Activated T-cell treated with anti-CD3 and anti-CD28 coated beads for 1 hour (primary cell): ENCODE measurements around the gene COL25A1.
"Not testable (repeated sequence)": the region's sequence is repeated elsewhere in the genome, so short reads cannot be mapped to it uniquely, and the experiment has no call there.

Experiments
- DNase-seq: peaks from one replicate; pipeline ENCODE4 v3.0.0-alpha.2; 2020; ENCODE audit warnings: low read depth

COL25A1 gene

GRCh38 chr4:108954880-108955279 is 347.6 kb downstream of the COL25A1 start:
- DNase-seq = no peak

- no peak for DNase-seq
Measured at GRCh38 chr4:108953941-108954340, 348.5 kb downstream of the COL25A1 start.

- DNase-seq = no peak
Measured at GRCh38 chr4:108950158-108950915, 352.1 kb downstream of the COL25A1 start.

GRCh38 chr4:108947526-108947925 is 354.9 kb downstream of the COL25A1 start:
- DNase-seq = no peak

GRCh38 chr4:108946237-108946636 is 356.2 kb downstream of the COL25A1 start:
- DNase-seq = no peak

GRCh38 chr4:108943976-108944591 is 358.4 kb downstream of the COL25A1 start:
- DNase-seq = no peak

- DNase-seq = no peak
Measured at GRCh38 chr4:108943371-108943770, 359.1 kb downstream of the COL25A1 start.

- no peak for DNase-seq
Measured at GRCh38 chr4:108941904-108942430, 360.5 kb downstream of the COL25A1 start.

GRCh38 chr4:108940634-108941033 is 361.8 kb downstream of the COL25A1 start:
- no peak for DNase-seq

GRCh38 chr4:108940149-108940548 is 362.3 kb downstream of the COL25A1 start:
- no peak for DNase-seq

- DNase-seq = no peak
Measured at GRCh38 chr4:108937066-108937465, 365.4 kb downstream of the COL25A1 start.

GRCh38 chr4:108933925-108934324 is 368.5 kb downstream of the COL25A1 start:
- not testable (repeated sequence) for DNase-seq

GRCh38 chr4:108933046-108933445 is 369.4 kb downstream of the COL25A1 start:
- DNase-seq = no peak

- DNase-seq = no peak
Measured at GRCh38 chr4:108931926-108932325, 370.5 kb downstream of the COL25A1 start.

- DNase-seq = no peak
Measured at GRCh38 chr4:108930186-108930585, 372.3 kb downstream of the COL25A1 start.

GRCh38 chr4:108926781-108927180 is 375.7 kb downstream of the COL25A1 start:
- no peak for DNase-seq

- no peak for DNase-seq
Measured at GRCh38 chr4:108926061-108926460, 376.4 kb downstream of the COL25A1 start.

GRCh38 chr4:108922191-108922590 is 380.3 kb downstream of the COL25A1 start:
- DNase-seq = no peak

- DNase-seq = no peak
Measured at GRCh38 chr4:108920395-108921087, 381.9 kb downstream of the COL25A1 start.

GRCh38 chr4:108919226-108919893 is 383.1 kb downstream of the COL25A1 start:
- DNase-seq = no peak

GRCh38 chr4:108917255-108917654 is 385.2 kb downstream of the COL25A1 start:
- DNase-seq = no peak

- no peak for DNase-seq
Measured at GRCh38 chr4:108916638-108917037, 385.8 kb downstream of the COL25A1 start.
